Uterus (tissue), 2 donors: ENCODE results near the gene GPATCH4.

Experiments
- POLR2A ChIP-seq, 2 donors: fragments of 450-650 bp; IDR thresholded peaks; one replicate each; pipeline ENCODE4 v1.6.1; 2016; ENCODE audit warnings: antibody characterized with exemption in 2 of 2, mild to moderate bottlenecking in 1 of 2, moderate library complexity in 1 of 2
- TF ChIP-seq, protein P1 (sequence below), 4 experiments: fragments of 200-600 bp in 2 of 4; fragments of 450-650 bp in 2 of 4; sonication (generic) in 2 of 4; IDR thresholded peaks; one replicate each; pipeline ENCODE4 v1.5.1; 2016 to 2019; ENCODE audit warnings: antibody characterized with exemption in 4 of 4, mild to moderate bottlenecking in 2 of 4, moderate library complexity in 1 of 4

DNA sequence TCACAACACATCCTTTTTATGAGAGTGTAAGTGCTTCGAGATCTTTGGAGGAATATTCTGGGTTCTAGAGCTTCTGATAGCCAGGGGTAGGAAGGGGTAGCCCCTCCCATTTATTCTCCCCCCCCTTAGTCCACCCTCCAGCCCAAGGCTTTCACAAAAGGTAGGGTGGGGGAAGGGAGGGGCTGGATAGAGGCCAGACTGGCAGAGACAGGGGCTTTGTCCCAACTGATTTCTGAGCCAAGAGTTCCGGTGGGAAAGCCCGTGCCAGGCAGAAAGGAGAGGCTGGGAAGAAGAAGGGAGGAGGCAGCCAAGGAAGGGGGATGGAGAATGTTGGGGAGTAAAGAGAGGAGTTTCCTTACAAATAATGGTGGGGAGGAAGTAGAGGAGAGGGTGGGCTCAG, 43.8 kb upstream of the GPATCH4 start:
- TF ChIP-seq, protein P1, sequence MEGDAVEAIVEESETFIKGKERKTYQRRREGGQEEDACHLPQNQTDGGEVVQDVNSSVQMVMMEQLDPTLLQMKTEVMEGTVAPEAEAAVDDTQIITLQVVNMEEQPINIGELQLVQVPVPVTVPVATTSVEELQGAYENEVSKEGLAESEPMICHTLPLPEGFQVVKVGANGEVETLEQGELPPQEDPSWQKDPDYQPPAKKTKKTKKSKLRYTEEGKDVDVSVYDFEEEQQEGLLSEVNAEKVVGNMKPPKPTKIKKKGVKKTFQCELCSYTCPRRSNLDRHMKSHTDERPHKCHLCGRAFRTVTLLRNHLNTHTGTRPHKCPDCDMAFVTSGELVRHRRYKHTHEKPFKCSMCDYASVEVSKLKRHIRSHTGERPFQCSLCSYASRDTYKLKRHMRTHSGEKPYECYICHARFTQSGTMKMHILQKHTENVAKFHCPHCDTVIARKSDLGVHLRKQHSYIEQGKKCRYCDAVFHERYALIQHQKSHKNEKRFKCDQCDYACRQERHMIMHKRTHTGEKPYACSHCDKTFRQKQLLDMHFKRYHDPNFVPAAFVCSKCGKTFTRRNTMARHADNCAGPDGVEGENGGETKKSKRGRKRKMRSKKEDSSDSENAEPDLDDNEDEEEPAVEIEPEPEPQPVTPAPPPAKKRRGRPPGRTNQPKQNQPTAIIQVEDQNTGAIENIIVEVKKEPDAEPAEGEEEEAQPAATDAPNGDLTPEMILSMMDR (IDR thresholded peaks at IDR 0.05) = no peak
- no peak for TF ChIP-seq POLR2A (IDR thresholded peaks at IDR 0.05)
